ENCODE data around the gene ANAPC5. TPM values are rescaled to one million over a fixed set of nuclear protein-coding genes. Genes with fewer than 3 reads are reported as not detected.
"Not testable (repeated sequence)": the region's sequence is repeated elsewhere in the genome, so short reads cannot be mapped to it uniquely, and the experiment has no call there.

The ANAPC5 gene
- total RNA-seq, 1 experiment from 2014 or later: 199 TPM

- ChIA-PET POLR2A (ENCODE audit: unreplicated experiment) (no interaction called here), CTCF (no interaction called here)
- H3K27ac ChIP-seq (ENCODE audit: low read length): no peak overlapping the region
- no peak for DNase-seq
- intact Hi-C loops (cut with micrococcal nuclease): no loop called here
- H3K4me1 ChIP-seq (ENCODE audit: insufficient read depth, low read length): no peaks in the 10 kb centered on the region
- H3K9ac ChIP-seq (ENCODE audit: low read length): no peak overlapping the region
- no peak overlapping the region for H3K4me3 ChIP-seq (ENCODE audit: low read length)
- no TSS peak for BruUV-seq (replicated peaks)
- no peak for ATAC-seq
- TF ChIP-seq CTCF (conservative IDR thresholded peaks at IDR 0.05; ENCODE audit: low read depth, low read length) (no peak), EZH2 (IDR thresholded peaks at IDR 0.05; ENCODE audit: low read length, unreplicated experiment) (no peak), EZH2phosphoT487 (IDR thresholded peaks at IDR 0.05; ENCODE audit: borderline replicate concordance, low read length) (no peak)
- H3K36me3 ChIP-seq (ENCODE audit: low read depth, low read length): no peaks in the 10 kb centered on the region
- H3K4me2 ChIP-seq (ENCODE audit: low read length): no peak overlapping the region
- no peaks in the 10 kb centered on the region for H3K79me2 ChIP-seq (ENCODE audit: low read length)
- no peak overlapping the region for H2AFZ ChIP-seq (ENCODE audit: low read length)
- no peaks in the 10 kb centered on the region for H3K9me2 ChIP-seq (replicated peaks; ENCODE audit: low read length)
- H3K9me3 ChIP-seq (ENCODE audit: low read length): no peaks in the 10 kb centered on the region
- no peaks in the 10 kb centered on the region for H3F3A ChIP-seq (ENCODE audit: low read length, unreplicated experiment)
- H3K27me3 ChIP-seq (ENCODE audit: low read length): no peaks in the 10 kb centered on the region
- no peaks in the 10 kb centered on the region for H4K20me1 ChIP-seq (ENCODE audit: low read length)
Measured at GRCh38 chr12:121376754-121377697, 24.8 kb upstream of the ANAPC5 start.

DNA sequence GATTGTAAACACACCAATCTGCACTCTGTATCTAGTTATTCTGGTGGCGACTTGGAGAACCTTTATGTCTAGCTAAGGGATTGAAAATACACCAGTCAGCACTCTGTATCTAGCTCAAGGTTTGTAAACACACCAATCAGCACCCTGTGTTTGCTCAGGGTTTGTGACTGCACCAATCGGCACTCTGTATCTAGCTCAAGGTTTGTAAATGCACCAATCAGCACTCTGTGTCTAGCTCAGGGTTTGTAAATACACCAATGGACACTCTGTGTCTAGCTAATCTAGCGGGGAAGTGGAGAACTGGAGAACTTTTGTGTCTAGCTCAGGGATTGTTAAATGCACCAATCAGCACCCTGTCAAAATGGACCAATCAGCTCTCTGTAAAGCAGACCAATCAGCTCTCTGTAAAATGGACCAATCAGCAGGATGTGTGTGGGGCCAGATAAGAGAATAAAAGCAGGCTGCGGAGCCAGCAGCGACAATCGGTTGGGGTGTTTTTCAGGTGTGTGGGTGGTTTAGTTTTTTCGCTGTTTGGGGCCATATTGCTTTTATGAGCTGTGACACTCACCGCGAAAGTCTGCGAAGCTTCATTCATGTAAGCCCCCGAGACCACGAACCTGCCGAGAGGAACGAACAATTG, 22.9 kb upstream of the ANAPC5 start:
- H3K4me2 ChIP-seq (ENCODE audit: low read length); H3K27ac ChIP-seq (ENCODE audit: low read length); H3K36me3 ChIP-seq (ENCODE audit: low read depth, low read length); H3K9me2 ChIP-seq (replicated peaks; ENCODE audit: low read length); ATAC-seq; H3K27me3 ChIP-seq (ENCODE audit: low read length); BruUV-seq (replicated peaks); CTCF ChIA-PET; H3K4me3 ChIP-seq (ENCODE audit: low read length); H2AFZ ChIP-seq (ENCODE audit: low read length); H3K4me1 ChIP-seq (ENCODE audit: insufficient read depth, low read length); H4K20me1 ChIP-seq (ENCODE audit: low read length); POLR2A ChIA-PET (ENCODE audit: unreplicated experiment); DNase-seq; H3K79me2 ChIP-seq (ENCODE audit: low read length); intact Hi-C loops (cut with micrococcal nuclease); H3K9me3 ChIP-seq (ENCODE audit: low read length); H3K9ac ChIP-seq (ENCODE audit: low read length); H3F3A ChIP-seq (ENCODE audit: low read length, unreplicated experiment): not testable (repeated sequence)

DNA sequence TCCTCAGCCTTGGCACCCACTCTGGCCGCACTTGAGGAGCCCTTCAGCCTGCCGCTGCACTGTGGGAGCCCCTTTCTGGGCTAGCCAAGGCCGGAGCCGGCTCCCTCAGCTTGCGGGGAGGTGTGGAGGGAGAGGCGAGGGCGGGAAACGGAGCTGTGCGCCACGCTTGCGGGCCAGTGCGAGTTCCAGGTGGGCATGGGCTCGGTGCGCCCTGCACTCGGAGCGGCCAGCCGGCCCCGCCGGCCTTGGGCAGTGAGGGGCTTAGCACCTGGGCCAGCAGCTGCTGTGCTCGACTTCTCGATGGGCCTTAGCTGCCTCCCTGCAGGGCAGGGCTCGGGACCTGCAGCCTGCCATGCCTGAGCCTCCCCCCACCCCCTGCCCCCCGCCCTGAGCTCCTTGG, 22.1 kb upstream of the ANAPC5 start:
- POLR2A ChIA-PET (ENCODE audit: unreplicated experiment); H3K27ac ChIP-seq (ENCODE audit: low read length); H3F3A ChIP-seq (ENCODE audit: low read length, unreplicated experiment); intact Hi-C loops (cut with micrococcal nuclease); DNase-seq; H3K36me3 ChIP-seq (ENCODE audit: low read depth, low read length); H3K9me3 ChIP-seq (ENCODE audit: low read length); H3K4me2 ChIP-seq (ENCODE audit: low read length); H3K79me2 ChIP-seq (ENCODE audit: low read length); CTCF ChIA-PET; H2AFZ ChIP-seq (ENCODE audit: low read length); H3K9me2 ChIP-seq (replicated peaks; ENCODE audit: low read length); H3K4me1 ChIP-seq (ENCODE audit: insufficient read depth, low read length); H3K27me3 ChIP-seq (ENCODE audit: low read length); ATAC-seq; H4K20me1 ChIP-seq (ENCODE audit: low read length); H3K9ac ChIP-seq (ENCODE audit: low read length); BruUV-seq (replicated peaks); H3K4me3 ChIP-seq (ENCODE audit: low read length): not testable (repeated sequence)
